IPS-20b (cell line): ENCODE results near the gene KRT5.
"Not testable (repeated sequence)": the region's sequence is repeated elsewhere in the genome, so short reads cannot be mapped to it uniquely, and the experiment has no call there.

Experiments
- H3K27ac ChIP-seq: one replicate; pipeline ENCODE4 v1.5.1; 2013; ENCODE audit warnings: low read length
- H3K27me3 ChIP-seq: 2 replicates; pipeline ENCODE4 v1.6.1; 2013; ENCODE audit warnings: mild to moderate bottlenecking, low read length, inconsistent platforms; ENCODE audit not compliant: insufficient read depth
- H3K36me3 ChIP-seq: 2 replicates; pipeline ENCODE4 v1.6.1; 2013; ENCODE audit warnings: low read depth, mild to moderate bottlenecking, inconsistent platforms, low read length, moderate library complexity; ENCODE audit not compliant: insufficient read depth
- H3K4me1 ChIP-seq: 2 replicates; pipeline ENCODE4 v1.6.1; 2013; ENCODE audit warnings: mild to moderate bottlenecking, control low read depth, inconsistent platforms, low read length, moderate library complexity; ENCODE audit not compliant: insufficient read depth
- H3K4me3 ChIP-seq: 2 replicates; pipeline ENCODE4 v1.5.1; 2013; ENCODE audit warnings: mild to moderate bottlenecking, low read length, inconsistent platforms
- H3K9ac ChIP-seq: 2 replicates; pipeline ENCODE4 v1.6.1; 2013; ENCODE audit warnings: low read depth, mild to moderate bottlenecking, inconsistent platforms, low read length, moderate library complexity
- H3K9me3 ChIP-seq: 2 replicates; pipeline ENCODE4 v1.6.1; 2013; ENCODE audit warnings: mild to moderate bottlenecking, low read depth, low read length, inconsistent platforms; ENCODE audit not compliant: insufficient read depth

Gene KRT5

DNA sequence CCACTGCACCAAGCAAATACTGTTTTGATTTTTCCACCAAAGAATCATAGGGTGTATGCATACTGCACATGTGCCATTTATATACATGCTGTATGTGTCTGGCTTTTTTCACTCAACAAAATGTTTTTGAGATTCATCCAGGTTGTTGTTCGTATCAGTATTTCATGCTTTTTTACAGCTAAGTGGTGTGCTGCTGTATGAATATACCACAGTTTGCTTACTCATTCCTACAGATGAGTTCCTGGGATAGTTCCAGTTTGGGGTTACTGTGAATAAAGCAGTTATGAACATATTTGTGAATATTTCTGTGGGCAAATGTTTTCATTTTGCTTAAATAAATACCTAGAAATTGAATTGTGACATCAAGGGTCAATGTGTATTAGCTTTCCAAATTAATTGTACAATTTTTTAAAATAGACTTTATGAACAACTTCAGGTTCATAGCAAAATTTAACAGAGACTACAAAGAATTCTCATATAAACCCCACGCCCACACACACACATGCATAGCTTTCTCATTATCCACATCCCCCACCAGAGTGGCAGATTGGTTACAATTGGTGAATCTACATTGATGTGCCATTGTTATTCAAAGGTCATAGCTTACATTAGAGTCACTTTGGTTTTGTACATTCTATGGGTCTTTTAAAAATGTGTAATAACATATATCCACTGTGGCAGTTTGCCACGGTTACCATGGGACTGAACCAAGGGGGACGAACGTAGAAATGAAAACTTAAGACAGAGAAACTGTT lies 20.2 kb downstream of the KRT5 start:
- Histone ChIP-seq H3K4me3 (no peak overlapping the region), H3K4me1 (peaks cover 21% of the 10 kb centered on the region; the same call in 1 of the 2 replicates), H3K36me3 (no peaks in the 10 kb centered on the region), H3K27me3 (no peaks in the 10 kb centered on the region), H3K27ac (no peak overlapping the region), H3K9ac (no peak overlapping the region), H3K9me3 (no peaks in the 10 kb centered on the region)

DNA sequence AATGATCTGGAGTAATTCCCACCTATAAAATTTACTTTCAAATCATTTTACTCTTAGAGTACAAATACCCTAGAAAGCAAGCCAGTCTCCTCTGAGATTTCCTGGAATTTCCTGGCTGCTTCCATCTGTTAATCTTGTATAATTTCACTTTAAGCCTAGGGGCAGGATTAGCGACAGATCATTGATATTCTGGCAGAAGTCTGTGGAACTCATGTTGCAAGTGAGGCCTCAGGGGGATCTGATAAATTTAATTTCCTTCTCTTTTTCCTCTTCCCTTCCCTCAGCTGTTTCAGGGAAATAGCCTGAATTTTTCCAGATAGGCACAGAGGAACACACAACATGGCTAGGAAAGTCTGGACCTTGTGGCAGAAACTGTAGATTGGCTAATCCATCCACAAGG lies 21.2 kb downstream of the KRT5 start:
- Histone ChIP-seq H3K27me3 (no peaks in the 10 kb centered on the region), H3K9ac (no peak overlapping the region), H3K4me1 (peaks cover 26% of the 10 kb centered on the region), H3K36me3 (no peaks in the 10 kb centered on the region), H3K4me3 (no peak overlapping the region), H3K9me3 (no peaks in the 10 kb centered on the region), H3K27ac (no peak overlapping the region)

DNA sequence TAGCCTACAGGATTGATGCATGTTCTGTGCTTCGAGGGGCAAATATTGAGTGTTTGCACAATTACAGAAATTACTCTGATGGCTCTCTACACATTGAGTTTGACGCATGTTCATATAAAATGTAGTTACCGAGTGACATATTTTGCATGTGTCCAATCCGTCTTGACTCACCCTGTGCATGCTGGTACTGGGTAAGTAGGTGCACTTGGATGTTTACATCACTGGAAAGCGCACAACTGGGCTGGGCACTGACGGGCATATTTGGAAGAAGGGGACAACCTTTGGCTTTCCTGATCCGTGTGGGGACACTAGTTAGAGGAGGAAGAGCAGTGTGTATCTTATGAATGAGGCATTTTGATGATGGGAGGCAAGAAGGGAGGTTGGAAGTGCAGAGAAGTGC lies 22.2 kb downstream of the KRT5 start:
- H3K36me3 ChIP-seq: no peaks in the 10 kb centered on the region
- no peaks in the 10 kb centered on the region for H3K27me3 ChIP-seq
- H3K4me3 ChIP-seq: no peak overlapping the region
- H3K9me3 ChIP-seq: no peaks in the 10 kb centered on the region
- peaks cover 26% of the 10 kb centered on the region for H3K4me1 ChIP-seq
- H3K27ac ChIP-seq: no peak overlapping the region
- no peak overlapping the region for H3K9ac ChIP-seq

DNA sequence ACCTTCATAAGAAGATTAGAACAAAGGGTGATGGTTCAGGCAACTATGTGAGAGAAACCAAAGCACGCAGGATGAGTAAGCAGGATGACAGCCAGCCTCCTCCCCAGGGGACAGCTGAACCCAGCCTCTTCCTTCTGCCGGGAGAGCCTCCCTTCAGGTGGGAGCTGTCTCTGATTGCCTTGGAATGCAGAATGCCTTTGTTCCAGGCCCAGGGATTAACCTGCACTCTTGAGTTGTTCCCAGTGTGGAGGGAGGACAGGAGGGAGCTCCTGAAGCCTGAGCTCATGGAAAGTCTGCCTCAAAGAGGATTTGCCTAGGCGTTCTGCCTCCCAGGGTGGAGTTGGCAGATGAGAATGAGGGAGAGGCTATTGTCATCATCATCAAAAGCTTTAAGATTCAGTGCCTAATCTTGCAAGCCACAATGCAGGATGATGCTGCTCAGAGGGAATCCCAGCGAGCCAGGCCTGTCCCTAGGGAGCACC lies 23.6 kb downstream of the KRT5 start:
- no peaks in the 10 kb centered on the region for H3K36me3 ChIP-seq
- H3K9ac ChIP-seq: no peak overlapping the region

DNA sequence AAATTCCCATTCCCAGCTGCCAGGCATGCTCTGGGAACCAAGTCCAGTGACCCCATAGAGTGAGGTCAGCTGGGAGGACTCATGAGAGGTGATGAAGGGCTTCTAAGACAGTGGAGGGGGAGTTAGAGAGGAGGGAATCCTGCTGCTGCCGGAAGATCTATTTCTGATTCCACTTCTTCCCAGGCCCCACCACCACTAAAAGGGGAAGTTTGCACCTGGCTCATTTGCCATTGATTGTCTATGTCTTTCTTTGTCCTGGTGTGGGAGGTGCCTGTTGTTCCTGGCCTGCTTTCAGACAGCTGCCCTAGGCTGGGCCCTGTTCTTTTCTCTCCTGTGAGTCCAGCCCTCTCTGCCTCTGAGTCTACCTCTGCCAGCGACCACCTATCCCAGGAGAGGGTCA lies 24.1 kb downstream of the KRT5 start:
- Histone ChIP-seq H3K27me3 (no peaks in the 10 kb centered on the region), H3K4me1 (peaks cover 26% of the 10 kb centered on the region), H3K4me3 (0 out of 2 replicates have a peak overlapping the region, but pooled peaks have one; percentile 13), H3K9me3 (no peaks in the 10 kb centered on the region), H3K36me3 (no peaks in the 10 kb centered on the region), H3K9ac (no peak overlapping the region), H3K27ac (no peak overlapping the region)

More for the DNA sequence above, 23.6 kb downstream of the KRT5 start:
- 0 out of 2 replicates have a peak overlapping the region, but pooled peaks have one; percentile 13 for H3K4me3 ChIP-seq
- no peaks in the 10 kb centered on the region for H3K9me3 ChIP-seq
- no peaks in the 10 kb centered on the region for H3K27me3 ChIP-seq
- H3K27ac ChIP-seq: no peak overlapping the region
- H3K4me1 ChIP-seq: peaks cover 26% of the 10 kb centered on the region

DNA sequence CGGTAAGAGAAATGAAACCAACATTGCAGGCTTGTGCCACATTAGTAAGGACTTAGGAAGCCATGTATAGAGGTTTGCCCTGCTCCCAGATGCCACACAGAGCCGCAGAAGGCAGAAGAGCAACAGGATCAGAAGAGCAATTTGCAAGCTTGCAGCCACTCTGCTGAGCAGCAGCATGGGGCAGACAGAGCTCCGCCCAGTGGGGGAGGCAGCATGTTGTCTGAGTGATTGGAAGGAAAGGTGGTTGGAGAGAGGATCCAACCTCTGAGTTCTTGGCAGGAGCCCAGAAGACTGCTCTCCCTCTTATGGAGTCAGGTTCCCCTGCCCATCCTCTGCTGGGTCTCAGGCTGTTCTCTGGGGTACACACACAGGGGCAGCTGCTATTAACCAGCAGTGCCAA lies 24.8 kb downstream of the KRT5 start:
- Histone ChIP-seq H3K4me3 (no peak overlapping the region), H3K27ac (no peak overlapping the region), H3K4me1 (peaks cover 26% of the 10 kb centered on the region), H3K36me3 (no peaks in the 10 kb centered on the region), H3K9me3 (no peaks in the 10 kb centered on the region), H3K9ac (no peak overlapping the region), H3K27me3 (no peaks in the 10 kb centered on the region)

DNA sequence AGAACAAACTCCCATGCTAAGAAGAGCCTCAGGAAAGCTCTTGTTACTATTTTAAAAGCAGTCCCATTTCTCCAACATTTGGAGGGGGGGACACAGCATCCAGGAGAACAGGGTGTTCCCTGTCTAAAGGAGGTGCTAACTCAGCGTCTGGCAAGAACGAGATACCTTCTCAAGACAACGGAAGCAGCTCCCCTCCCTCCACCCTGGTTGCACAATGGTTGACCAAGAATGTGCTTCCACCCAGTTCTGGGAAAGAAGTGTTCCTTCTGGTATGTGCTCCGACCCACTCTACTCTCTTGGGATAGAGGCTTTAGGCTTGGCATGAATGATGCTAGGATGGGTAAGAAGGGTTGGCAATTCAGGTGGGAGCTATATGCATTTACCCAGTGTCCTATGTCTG lies 25.7 kb downstream of the KRT5 start:
- no peaks in the 10 kb centered on the region for H3K27me3 ChIP-seq
- peaks cover 3% of the 10 kb centered on the region; the same call in 1 of the 2 replicates for H3K9me3 ChIP-seq
- H3K27ac ChIP-seq: no peak overlapping the region
- no peaks in the 10 kb centered on the region for H3K36me3 ChIP-seq
- H3K4me1 ChIP-seq: peaks cover 26% of the 10 kb centered on the region
- H3K4me3 ChIP-seq: no peak overlapping the region
- H3K9ac ChIP-seq: no peak overlapping the region

DNA sequence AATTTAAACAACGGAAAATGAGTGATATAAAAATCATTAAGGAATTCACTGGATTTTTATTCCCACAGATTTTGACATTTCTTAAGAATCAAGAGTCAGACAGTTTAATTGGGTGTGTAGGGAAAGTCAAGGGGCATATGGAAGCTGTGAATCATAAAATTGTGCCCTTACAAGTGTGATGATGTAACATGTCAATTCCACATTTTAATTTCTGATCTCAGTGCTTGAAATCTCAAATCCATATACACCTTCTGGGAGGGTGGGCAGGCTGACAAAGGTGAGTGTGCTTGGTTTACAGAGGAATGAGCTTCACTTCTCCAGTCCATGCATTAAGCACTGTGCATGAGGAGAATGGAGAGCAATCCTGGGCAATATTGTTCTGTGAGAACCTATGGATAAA lies 26.1 kb downstream of the KRT5 start:
- no peak overlapping the region for H3K9ac ChIP-seq
- peaks cover 26% of the 10 kb centered on the region for H3K4me1 ChIP-seq
- H3K27ac ChIP-seq: no peak overlapping the region
- H3K9me3 ChIP-seq: peaks cover 3% of the 10 kb centered on the region; the same call in 1 of the 2 replicates
- no peak overlapping the region for H3K4me3 ChIP-seq
- no peaks in the 10 kb centered on the region for H3K27me3 ChIP-seq
- no peaks in the 10 kb centered on the region for H3K36me3 ChIP-seq

DNA sequence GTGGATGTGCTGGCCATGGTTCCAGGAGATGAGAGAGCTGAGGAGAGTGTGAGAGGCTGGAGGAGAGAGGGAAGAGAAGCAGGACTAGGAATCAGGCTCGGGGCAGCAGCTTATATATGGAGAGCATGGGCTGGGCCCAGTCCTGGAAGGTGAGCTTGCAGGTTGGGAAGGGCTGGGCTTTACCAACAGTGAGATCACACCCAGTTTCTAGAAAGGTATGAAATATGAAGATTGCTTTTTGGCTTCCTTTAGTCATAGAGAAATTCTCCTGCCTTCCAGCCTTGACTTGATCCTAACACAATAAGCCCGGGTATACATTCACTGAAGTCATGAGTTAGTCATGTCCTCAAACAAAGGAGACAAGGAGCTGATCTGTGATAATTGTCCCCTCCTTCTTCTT lies 27.0 kb downstream of the KRT5 start, which contains the start of gene KRT6A:
KRT6A (minus strand) TSS at position 86 of the 400 bp plus-strand sequence; CDS start at position 17, 69 bp downstream.
- Histone ChIP-seq H3K36me3 (no peaks in the 10 kb centered on the region), H3K4me3 (no peak within 1 kb of the TSS), H3K9ac (no peak within 1 kb of the TSS), H3K4me1 (peaks cover 26% of the 10 kb centered on the region), H3K27me3 (no peaks in the 10 kb centered on the region), H3K9me3 (peaks cover 3% of the 10 kb centered on the region; the same call in 1 of the 2 replicates), H3K27ac (no peak within 1 kb of the TSS)

DNA sequence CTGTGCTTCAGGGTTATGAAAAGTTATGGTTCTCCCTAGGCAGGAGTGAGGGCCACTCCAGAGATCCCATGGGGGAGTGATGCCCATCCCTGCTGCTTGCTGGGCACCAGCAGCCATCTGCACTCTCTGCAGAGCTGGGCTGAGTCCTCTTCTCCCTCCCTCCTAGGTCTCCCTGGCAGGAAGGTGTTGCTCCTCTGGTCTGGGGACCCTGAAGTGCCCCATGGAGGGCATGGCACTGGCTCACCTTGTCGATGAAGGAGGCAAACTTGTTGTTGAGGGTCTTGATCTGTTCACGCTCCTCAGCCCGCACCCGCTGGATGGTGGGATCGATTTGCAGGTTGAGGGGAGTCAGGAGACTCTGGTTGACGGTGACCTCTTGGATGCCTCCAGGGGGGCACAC lies 27.8 kb downstream of the KRT5 start:
- not testable (repeated sequence) for H3K4me3 ChIP-seq, H3K27me3 ChIP-seq, H3K9me3 ChIP-seq, H3K36me3 ChIP-seq, H3K27ac ChIP-seq, H3K9ac ChIP-seq
- H3K4me1 ChIP-seq: peaks cover 26% of the 10 kb centered on the region

DNA sequence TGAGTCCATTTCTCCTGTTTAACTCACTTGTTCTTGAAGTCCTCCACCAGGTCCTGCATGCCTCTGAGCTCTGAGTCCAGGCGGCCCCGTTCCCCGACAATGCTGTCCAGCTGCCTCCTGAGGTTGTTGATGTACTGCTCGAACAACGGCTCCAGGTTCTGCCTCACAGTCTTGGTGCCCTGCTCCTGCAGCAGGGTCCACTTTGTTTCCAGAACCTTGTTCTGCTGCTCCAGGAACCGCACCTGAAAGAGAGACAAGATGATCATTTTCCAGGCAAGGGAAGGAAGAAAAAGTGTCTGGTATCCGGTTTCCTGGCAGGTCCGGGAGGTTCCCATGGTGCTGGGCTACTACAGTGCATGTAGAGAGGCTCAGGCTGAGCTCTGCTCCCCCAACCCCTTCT lies 28.7 kb downstream of the KRT5 start:
- H3K36me3 ChIP-seq: not testable (repeated sequence)

DNA sequence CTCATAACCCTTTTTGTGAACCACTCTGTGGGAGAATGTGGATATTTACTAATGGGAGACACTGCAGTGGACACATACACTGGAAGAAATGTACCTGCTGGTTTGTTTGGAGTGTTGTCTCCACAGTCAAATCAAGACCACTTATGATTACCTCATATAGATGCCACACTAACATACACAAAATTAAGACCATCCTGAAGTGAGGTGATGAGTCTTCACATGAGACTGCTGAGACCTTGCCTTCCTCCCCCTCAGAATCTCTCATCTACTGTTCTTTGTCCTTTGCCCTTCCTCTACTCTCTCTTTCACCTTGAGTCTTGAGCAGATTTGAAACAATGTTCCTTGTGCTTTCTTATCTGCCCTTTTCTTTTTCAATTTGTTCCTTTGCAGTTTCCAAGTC lies 31.5 kb downstream of the KRT5 start:
- no peak overlapping the region for H3K9ac ChIP-seq
- H3K27me3 ChIP-seq: no peaks in the 10 kb centered on the region
- no peaks in the 10 kb centered on the region for H3K36me3 ChIP-seq
- H3K4me1 ChIP-seq: no peaks in the 10 kb centered on the region
- H3K9me3 ChIP-seq: peaks cover 6% of the 10 kb centered on the region; the same call in 1 of the 2 replicates
- no peak overlapping the region for H3K27ac ChIP-seq
- H3K4me3 ChIP-seq: no peak overlapping the region

More for the DNA sequence above, 28.7 kb downstream of the KRT5 start:
- not testable (repeated sequence) for H3K9ac ChIP-seq, H3K27ac ChIP-seq, H3K4me3 ChIP-seq, H3K9me3 ChIP-seq, H3K27me3 ChIP-seq
- peaks cover 20% of the 10 kb centered on the region for H3K4me1 ChIP-seq
